Cardiac muscle cell (in vitro differentiated cells and primary cell): ENCODE data around the gene PELI3. TPM values are rescaled to one million over a fixed set of nuclear protein-coding genes. Genes with fewer than 3 reads are reported as not detected.
A peak's percentile ranks its signal among the peaks of the same experiment; 100 is the strongest.
"Not testable (repeated sequence)": the region's sequence is repeated elsewhere in the genome, so short reads cannot be mapped to it uniquely, and the experiment has no call there.

Source experiments
- DNase-seq, 2 donors: peaks; one replicate each; pipeline versions ENCODE4 v3.0.0 to v3.0.0-alpha.2; 2010 to 2017; ENCODE audit warnings: low read depth in 1 of 2, low spot score in 1 of 2
- H3K27ac ChIP-seq: fragments of 200-600 bp; sonication (generic); 2 replicates; pipeline ENCODE4 v1.5.1; 2016
- H3K27me3 ChIP-seq: fragments of 200-600 bp; sonication (generic); 2 replicates; pipeline ENCODE4 v1.6.0; 2016; ENCODE audit warnings: control low read depth
- H3K36me3 ChIP-seq: fragments of 200-600 bp; sonication (generic); 2 replicates; pipeline ENCODE4 v1.5.1; 2016; ENCODE audit warnings: control low read depth
- H3K4me1 ChIP-seq: fragments of 200-600 bp; sonication (generic); 2 replicates; pipeline ENCODE4 v1.8.1; 2017; ENCODE audit warnings: low read depth, mild to moderate bottlenecking, mixed run types
- H3K4me3 ChIP-seq: fragments of 200-600 bp; sonication (generic); 2 replicates; pipeline ENCODE4 v1.5.1; 2016; ENCODE audit warnings: mild to moderate bottlenecking
- H3K9me3 ChIP-seq: fragments of 200-600 bp; sonication (generic); 2 replicates; pipeline ENCODE4 v1.5.1; 2017; ENCODE audit warnings: low read depth, mild to moderate bottlenecking, control low read depth
- CTCF ChIP-seq: IDR thresholded peaks from 2 replicates; pipeline ENCODE4 v1.5.1; 2012; ENCODE audit warnings: low read depth, mild to moderate bottlenecking, low read length
- polyA plus RNA-seq: library from polyadenylated mRNA; unstranded; fragments of >200 nt; fragmentation: Nextera tagmentation; extraction: Ambion mirVana; gene quantifications from 2 replicates; pipeline ENCODE4 v1.2.1, GENCODE V29; 2016
- total RNA-seq: library from RNA; depleted of rRNA; stranded (reverse); fragments of >200 nt; gene quantifications from 2 replicates; pipeline ENCODE4 v1.2.3, GENCODE V29; 2016

Gene PELI3
- total and polyA plus RNA-seq, 2 experiments from 2014 or later = 16.4 to 30.9 TPM

- peak in 1 of 2 donors; percentile 32 for DNase-seq
- H3K36me3 ChIP-seq = peaks cover 25% of the 10 kb centered on the region
- no peak within 1 kb of the TSS for H3K27ac ChIP-seq
- H3K27me3 ChIP-seq = peaks cover 23% of the 10 kb centered on the region
- peaks cover 34% of the 10 kb centered on the region for H3K4me1 ChIP-seq
- no peaks in the 10 kb centered on the region for H3K9me3 ChIP-seq
- H3K4me3 ChIP-seq = peak within 1 kb of the TSS; percentile 14
- TF ChIP-seq CTCF = no peak
These were observed 45.8 kb upstream of the PELI3 start, which contains the start of gene NPAS4 for GRCh38 chr11:66420671-66421476. Gene NPAS4 (plus strand): TSS chr11:66421035. CDS start chr11:66421180, 145 bp downstream.

- Histone ChIP-seq H3K4me1 (peaks cover 34% of the 10 kb centered on the region), H3K27ac (no peak overlapping the region), H3K4me3 (no peak overlapping the region), H3K36me3 (peaks cover 25% of the 10 kb centered on the region), H3K27me3 (peaks cover 23% of the 10 kb centered on the region), H3K9me3 (no peaks in the 10 kb centered on the region)
- no peak for TF ChIP-seq CTCF
- peak; percentile 93 to 97 for DNase-seq
These were observed 45.1 kb upstream of the PELI3 start for GRCh38 chr11:66421492-66422205.

GRCh38 chr11:66426314-66426713, 40.4 kb upstream of the PELI3 start:
- H3K36me3 ChIP-seq = peaks cover 25% of the 10 kb centered on the region
- no peak for TF ChIP-seq CTCF

GRCh38 chr11:66428933-66429332, 37.8 kb upstream of the PELI3 start:
- H3K4me3 ChIP-seq = no peak overlapping the region
- DNase-seq = no peak
- no peaks in the 10 kb centered on the region for H3K27me3 ChIP-seq
- H3K36me3 ChIP-seq = peaks cover 13% of the 10 kb centered on the region
- no peaks in the 10 kb centered on the region for H3K9me3 ChIP-seq
- TF ChIP-seq CTCF = no peak
- H3K4me1 ChIP-seq = no peaks in the 10 kb centered on the region
- no peak overlapping the region for H3K27ac ChIP-seq

More at GRCh38 chr11:66426314-66426713, 40.4 kb upstream of the PELI3 start:
- Histone ChIP-seq H3K27me3 (peaks cover 1% of the 10 kb centered on the region), H3K4me1 (no peaks in the 10 kb centered on the region), H3K4me3 (no peak overlapping the region), H3K27ac (no peak overlapping the region), H3K9me3 (no peaks in the 10 kb centered on the region)
- no peak for DNase-seq

- DNase-seq = peak; percentile 85 to 94
- Histone ChIP-seq H3K4me3 (no peak overlapping the region), H3K27me3 (no peaks in the 10 kb centered on the region), H3K36me3 (peaks cover 5% of the 10 kb centered on the region), H3K4me1 (no peaks in the 10 kb centered on the region), H3K27ac (no peak overlapping the region), H3K9me3 (no peaks in the 10 kb centered on the region)
- peak; percentile 85 for TF ChIP-seq CTCF
These were observed 36.6 kb upstream of the PELI3 start for GRCh38 chr11:66429983-66430602.

- not testable (repeated sequence) for H3K36me3 ChIP-seq, H3K4me3 ChIP-seq, H3K27me3 ChIP-seq, H3K9me3 ChIP-seq, H3K27ac ChIP-seq, H3K4me1 ChIP-seq, DNase-seq
These were observed 35.4 kb upstream of the PELI3 start for GRCh38 chr11:66431287-66431686.

GRCh38 chr11:66431871-66432329, 34.8 kb upstream of the PELI3 start:
- H3K27ac ChIP-seq, H3K9me3 ChIP-seq, DNase-seq: not testable (repeated sequence)

More at GRCh38 chr11:66431871-66432329, 34.8 kb upstream of the PELI3 start:
- H3K27me3 ChIP-seq, H3K4me1 ChIP-seq, H3K4me3 ChIP-seq: not testable (repeated sequence)
- peaks cover 12% of the 10 kb centered on the region for H3K36me3 ChIP-seq
